GM18499 (cell line): ENCODE data around the gene DMD.

Experiments used
- ATAC-seq: cut with Tn5 transposase; IDR thresholded peaks from one replicate; pipeline ENCODE4 v1.9.1; 2021; ENCODE audit warnings: moderate number of reproducible peaks; ENCODE audit not compliant: insufficient read depth, unreplicated experiment

DMD gene

GRCh38 chrX:31820430-31821210 lies 1390.7 kb downstream of the DMD start:
- ATAC-seq = no peak

GRCh38 chrX:31819455-31819854 lies 1391.9 kb downstream of the DMD start:
- no peak for ATAC-seq

- no peak for ATAC-seq
These were observed 1400.2 kb downstream of the DMD start for GRCh38 chrX:31811106-31811505.

GRCh38 chrX:31808357-31808756 lies 1403.0 kb downstream of the DMD start:
- no peak for ATAC-seq

- ATAC-seq = no peak
These were observed 1404.2 kb downstream of the DMD start for GRCh38 chrX:31807165-31807564.

- no peak for ATAC-seq
These were observed 1405.6 kb downstream of the DMD start for GRCh38 chrX:31805781-31806180.

GRCh38 chrX:31800219-31800618 lies 1411.1 kb downstream of the DMD start:
- ATAC-seq = no peak

GRCh38 chrX:31796624-31797023 lies 1414.7 kb downstream of the DMD start:
- ATAC-seq = no peak

- ATAC-seq = no peak
These were observed 1463.9 kb downstream of the DMD start for GRCh38 chrX:31747411-31747810.

GRCh38 chrX:31743004-31743403 lies 1468.3 kb downstream of the DMD start:
- no peak for ATAC-seq

- ATAC-seq = no peak
These were observed 1493.9 kb downstream of the DMD start for GRCh38 chrX:31717474-31717873.

GRCh38 chrX:31715675-31716074 lies 1495.7 kb downstream of the DMD start:
- no peak for ATAC-seq

GRCh38 chrX:31714797-31715196 lies 1496.6 kb downstream of the DMD start:
- no peak for ATAC-seq

- ATAC-seq = no peak
These were observed 1498.2 kb downstream of the DMD start for GRCh38 chrX:31713120-31713519.

GRCh38 chrX:31711166-31711565 lies 1500.2 kb downstream of the DMD start:
- ATAC-seq = no peak

GRCh38 chrX:31708116-31708515 lies 1503.2 kb downstream of the DMD start:
- ATAC-seq = no peak

- no peak for ATAC-seq
These were observed 1504.9 kb downstream of the DMD start for GRCh38 chrX:31706466-31706865.

- ATAC-seq = no peak
These were observed 1505.5 kb downstream of the DMD start for GRCh38 chrX:31705816-31706215.

GRCh38 chrX:31704938-31705337 lies 1506.4 kb downstream of the DMD start:
- no peak for ATAC-seq

GRCh38 chrX:31702222-31702621 lies 1509.1 kb downstream of the DMD start:
- no peak for ATAC-seq

GRCh38 chrX:31697294-31697916 lies 1513.9 kb downstream of the DMD start:
- no peak for ATAC-seq

GRCh38 chrX:31679861-31680260 lies 1531.5 kb downstream of the DMD start:
- ATAC-seq = no peak
